Stimulated activated naive CD8-positive, alpha-beta T cell treated with anti-CD3 and anti-CD28 coated beads, Interleukin-15, amount 100 ng/mL, for 72 hours (primary cell): ENCODE results near the gene VASH1.

ENCODE experiments used
- ATAC-seq: fragments of 150-1000 bp; cut with Tn5 transposase; 2 replicates; pipeline ENCODE4 v1.10.0; 2021; ENCODE audit warnings: mild to moderate bottlenecking, moderate library complexity
- DNase-seq, 2 donors: peaks; one replicate each; pipeline ENCODE4 v3.0.0; 2021 to 2022
- H3K27ac Mint-ChIP-seq, 2 donors: one replicate each; pipeline ENCODE4 v1.8.0; 2022; ENCODE audit warnings: mild to moderate bottlenecking in 2 of 2, mixed read lengths in 2 of 2, moderate library complexity in 2 of 2
- H3K27me3 Mint-ChIP-seq: one replicate; pipeline ENCODE4 v1.8.0; 2022; ENCODE audit warnings: mixed read lengths
- H3K4me1 Mint-ChIP-seq: one replicate; pipeline ENCODE4 v1.8.0; 2022; ENCODE audit warnings: mild to moderate bottlenecking, mixed read lengths
- H3K4me3 Mint-ChIP-seq, 2 donors: one replicate each; pipeline ENCODE4 v1.8.0; 2022; ENCODE audit warnings: mild to moderate bottlenecking in 2 of 2, mixed read lengths in 2 of 2, moderate library complexity in 1 of 2
- H3K9me3 Mint-ChIP-seq, 2 donors: one replicate each; pipeline ENCODE4 v1.8.0; 2022; ENCODE audit warnings: mixed read lengths in 2 of 2

VASH1 gene

GRCh38 chr14:76773956-76774820 is 12.9 kb downstream of the VASH1 start:
- peaks cover 24% of the 10 kb centered on the region for H3K4me1 Mint-ChIP-seq
- no peaks in the 10 kb centered on the region for H3K9me3 Mint-ChIP-seq
- ATAC-seq: no peak
- no peak for DNase-seq
- H3K4me3 Mint-ChIP-seq: no peak overlapping the region
- peaks cover 28% of the 10 kb centered on the region for H3K27me3 Mint-ChIP-seq
- H3K27ac Mint-ChIP-seq: peak overlapping the region in 1 of 2 donors; percentile 61

GRCh38 chr14:76774821-76775694 is 13.8 kb downstream of the VASH1 start:
- no peaks in the 10 kb centered on the region for H3K9me3 Mint-ChIP-seq
- peaks cover 20% of the 10 kb centered on the region for H3K4me1 Mint-ChIP-seq

GRCh38 chr14:76775695-76776427 is 14.6 kb downstream of the VASH1 start:
- Mint-ChIP-seq H3K27me3 (peaks cover 18% of the 10 kb centered on the region), H3K4me1 (peaks cover 24% of the 10 kb centered on the region), H3K27ac (peak overlapping the region in 1 of 2 donors; percentile 46), H3K9me3 (no peaks in the 10 kb centered on the region), H3K4me3 (no peak overlapping the region)
- DNase-seq: no peak
- ATAC-seq: no peak

More at GRCh38 chr14:76774821-76775694, 13.8 kb downstream of the VASH1 start:
- no peak for ATAC-seq
- DNase-seq: no peak
- Mint-ChIP-seq H3K27me3 (peaks cover 26% of the 10 kb centered on the region), H3K27ac (peak overlapping the region in 1 of 2 donors; percentile 51), H3K4me3 (no peak overlapping the region)

DNA sequence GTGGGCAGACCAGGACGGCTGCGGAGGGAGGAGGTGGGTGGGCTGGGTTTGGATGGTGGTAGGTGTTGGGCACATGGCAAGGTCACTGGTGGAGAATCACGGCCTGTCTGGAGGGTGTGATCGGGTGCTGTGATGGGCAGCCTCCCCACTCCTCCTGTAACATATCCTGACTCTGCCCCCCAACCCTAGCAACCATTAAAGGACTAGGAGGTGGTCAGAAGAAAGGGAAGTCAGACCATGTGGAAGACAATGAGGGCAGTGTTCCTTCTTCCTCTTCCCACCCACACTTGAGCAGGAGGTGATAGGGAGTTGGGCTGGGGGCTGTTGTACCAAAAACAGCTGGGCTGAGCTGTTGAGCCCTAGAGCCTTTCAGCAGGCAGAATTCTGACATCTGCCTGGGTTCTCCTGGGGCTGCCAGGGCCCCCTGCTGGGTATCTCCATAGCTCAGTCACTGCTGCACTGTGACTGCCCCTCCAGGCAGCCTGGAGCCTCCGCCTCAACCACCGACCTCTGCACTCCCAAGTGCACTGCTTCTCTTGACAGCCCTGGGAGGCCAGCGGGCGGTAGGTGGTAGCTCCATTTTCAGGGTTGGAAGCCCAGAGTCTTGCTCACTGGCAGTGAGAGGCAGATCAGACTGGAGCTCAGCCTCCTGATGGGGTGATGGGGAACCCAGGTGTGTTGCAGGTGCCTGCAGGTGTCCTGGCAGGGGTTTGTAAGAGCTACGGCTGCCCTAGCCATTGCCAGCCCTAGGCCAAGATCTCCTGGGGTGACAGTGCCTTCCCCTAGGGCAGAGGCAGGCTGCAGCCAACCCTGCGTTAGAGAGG is 15.4 kb downstream of the VASH1 start:
- peaks cover 32% of the 10 kb centered on the region for H3K4me1 Mint-ChIP-seq
- DNase-seq (no peak), ATAC-seq (no peak)
- peaks cover 10% of the 10 kb centered on the region for H3K27me3 Mint-ChIP-seq
- peak overlapping the region in 1 of 2 donors; percentile 27 for H3K27ac Mint-ChIP-seq
- H3K4me3 Mint-ChIP-seq: no peak overlapping the region
- H3K9me3 Mint-ChIP-seq: no peaks in the 10 kb centered on the region

- no peak for DNase-seq
- Mint-ChIP-seq H3K4me1 (peaks cover 37% of the 10 kb centered on the region), H3K27ac (no peak overlapping the region), H3K4me3 (no peak overlapping the region), H3K27me3 (no peaks in the 10 kb centered on the region), H3K9me3 (no peaks in the 10 kb centered on the region)
- ATAC-seq: no peak
Observed at GRCh38 chr14:76777721-76778120, 16.5 kb downstream of the VASH1 start.

DNA sequence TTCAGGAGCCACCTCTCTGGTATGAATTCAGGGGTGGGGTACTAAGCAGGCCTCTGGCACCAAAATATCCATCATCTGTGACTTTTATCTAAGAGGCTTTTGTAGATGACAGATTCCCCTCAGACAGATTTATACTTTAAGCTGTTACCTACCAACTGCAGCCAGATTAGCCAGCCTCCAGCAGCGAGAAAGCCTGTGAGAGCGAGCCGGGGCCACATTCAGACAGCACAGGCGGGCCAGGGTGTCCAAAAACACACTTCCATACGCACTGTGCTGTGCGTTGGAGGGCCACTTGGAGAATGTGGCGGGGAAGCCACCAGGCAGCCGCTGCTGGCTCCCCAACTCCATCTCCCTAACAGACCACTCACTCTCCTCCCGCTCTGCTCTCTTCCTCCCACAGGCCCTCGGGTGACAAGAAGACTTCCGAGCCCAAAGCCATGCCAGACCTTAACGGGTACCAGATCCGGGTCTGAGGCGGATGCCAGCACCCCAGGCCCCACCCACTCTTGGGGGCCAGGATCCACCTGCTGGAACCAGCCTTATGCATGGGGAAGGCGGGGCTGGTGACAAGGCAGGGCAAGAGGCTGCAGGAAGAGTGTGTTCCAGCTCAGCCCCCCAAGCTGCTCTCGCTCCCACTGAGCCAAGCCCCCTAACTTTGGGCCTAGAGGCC is 17.4 kb downstream of the VASH1 start:
- Mint-ChIP-seq H3K9me3 (no peaks in the 10 kb centered on the region), H3K4me1 (peaks cover 37% of the 10 kb centered on the region), H3K27me3 (no peaks in the 10 kb centered on the region), H3K27ac (no peak overlapping the region), H3K4me3 (no peak overlapping the region)
- ATAC-seq (no peak), DNase-seq (no peak)

GRCh38 chr14:76779221-76780057 is 18.2 kb downstream of the VASH1 start:
- Mint-ChIP-seq H3K4me1 (peaks cover 39% of the 10 kb centered on the region), H3K27ac (peak overlapping the region; percentile 61 to 73), H3K4me3 (no peak overlapping the region), H3K9me3 (no peaks in the 10 kb centered on the region), H3K27me3 (no peaks in the 10 kb centered on the region)
- no peak for ATAC-seq
- DNase-seq: no peak

GRCh38 chr14:76780058-76780345 is 18.7 kb downstream of the VASH1 start:
- H3K4me1 Mint-ChIP-seq: peaks cover 44% of the 10 kb centered on the region
- H3K4me3 Mint-ChIP-seq: no peak overlapping the region
- DNase-seq (no peak), ATAC-seq (no peak)
- no peaks in the 10 kb centered on the region for H3K9me3 Mint-ChIP-seq
- H3K27me3 Mint-ChIP-seq: no peaks in the 10 kb centered on the region
- peak overlapping the region; percentile 16 to 79 for H3K27ac Mint-ChIP-seq

DNA sequence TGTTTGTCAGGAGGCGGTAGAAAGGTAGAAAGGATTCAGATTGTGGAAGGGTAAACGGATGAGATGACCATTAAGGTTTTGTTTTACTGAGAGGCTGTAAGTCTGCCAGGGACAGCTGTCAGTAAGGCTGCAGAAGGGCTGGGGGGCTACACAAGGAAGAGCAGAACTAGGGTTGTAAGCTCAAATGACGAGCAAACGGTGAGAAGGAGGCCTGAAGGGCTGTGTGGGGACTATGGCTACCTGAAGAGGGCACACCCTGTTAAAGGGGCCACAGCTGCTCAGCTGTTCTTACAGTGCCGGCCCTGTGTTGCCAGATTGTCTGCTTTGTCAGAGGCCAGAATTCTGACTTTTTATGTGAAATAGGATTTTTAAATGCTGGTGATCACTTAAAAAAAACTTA is 19.1 kb downstream of the VASH1 start:
- ATAC-seq (no peak), DNase-seq (no peak)
- Mint-ChIP-seq H3K4me3 (no peak overlapping the region), H3K4me1 (peaks cover 46% of the 10 kb centered on the region), H3K9me3 (no peaks in the 10 kb centered on the region), H3K27ac (peak overlapping the region; percentile 16 to 79), H3K27me3 (no peaks in the 10 kb centered on the region)

- ATAC-seq (no peak), DNase-seq (no peak)
- Mint-ChIP-seq H3K4me1 (peaks cover 46% of the 10 kb centered on the region), H3K27me3 (no peaks in the 10 kb centered on the region), H3K4me3 (no peak overlapping the region), H3K9me3 (no peaks in the 10 kb centered on the region), H3K27ac (peak overlapping the region; percentile 87 to 89)
Observed at GRCh38 chr14:76780875-76781647, 19.8 kb downstream of the VASH1 start.

DNA sequence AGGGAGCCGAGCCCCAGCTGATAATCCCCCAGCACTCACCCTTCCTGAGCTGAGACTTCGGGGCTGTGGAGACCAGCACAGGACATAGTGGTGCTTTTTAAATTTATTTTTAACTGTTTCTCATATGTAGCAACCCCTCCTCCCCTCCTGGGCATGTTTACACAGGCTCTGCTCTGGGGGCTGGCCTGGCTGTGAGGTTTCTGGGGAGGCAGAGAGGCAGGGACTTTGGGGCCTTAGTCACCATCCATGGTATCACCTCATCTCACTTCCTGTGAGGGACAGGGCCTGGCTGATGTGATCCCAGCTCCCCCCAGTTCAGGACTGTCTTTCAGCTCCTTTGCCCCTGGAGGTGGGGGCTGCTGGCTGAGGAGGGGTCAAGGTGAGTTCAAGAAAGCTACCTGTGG is 20.4 kb downstream of the VASH1 start:
- DNase-seq: no peak

GRCh38 chr14:76782115-76782884 is 21.0 kb downstream of the VASH1 start:
- DNase-seq (no peak), ATAC-seq (peak; percentile 3)
- peaks cover 46% of the 10 kb centered on the region for H3K4me1 Mint-ChIP-seq
- H3K27me3 Mint-ChIP-seq: no peaks in the 10 kb centered on the region
- H3K27ac Mint-ChIP-seq: peak overlapping the region; percentile 89 to 94
- H3K4me3 Mint-ChIP-seq: peak overlapping the region; percentile 44 to 57
- no peaks in the 10 kb centered on the region for H3K9me3 Mint-ChIP-seq

More for the DNA sequence above, 20.4 kb downstream of the VASH1 start:
- Mint-ChIP-seq H3K9me3 (no peaks in the 10 kb centered on the region), H3K4me1 (peaks cover 46% of the 10 kb centered on the region), H3K27ac (peak overlapping the region; percentile 59 to 89), H3K4me3 (no peak overlapping the region), H3K27me3 (no peaks in the 10 kb centered on the region)
- ATAC-seq: peak; percentile 62
